Esophagus muscularis mucosa (tissue), 4 donors: Measurements from ENCODE around the gene OR51S1.

ENCODE experiments used
- CTCF ChIP-seq, 3 experiments: fragments of 200-600 bp in 2 of 3; fragments of 450-650 bp in 1 of 3; sonication (generic) in 2 of 3; IDR thresholded peaks; one replicate each; pipeline ENCODE4 v1.5.1; 2017 to 2019; ENCODE audit warnings: antibody characterized with exemption in 3 of 3, mild to moderate bottlenecking in 2 of 3, moderate library complexity in 1 of 3
- EP300 ChIP-seq: sonication (generic); formaldehyde crosslinking; IDR thresholded peaks from one replicate; pipeline ENCODE4 v1.6.1; 2017; ENCODE audit warnings: antibody characterized with exemption
- POLR2A ChIP-seq: fragments of 450-650 bp; IDR thresholded peaks from one replicate; pipeline ENCODE4 v1.6.1; 2017; ENCODE audit warnings: antibody characterized with exemption, moderate library complexity, mild to moderate bottlenecking, low read depth

GRCh38 chr11:4804280-4804679 lies 44.7 kb downstream of the OR51S1 start, which contains the start of gene OR52R1:
- TF ChIP-seq CTCF (IDR thresholded peaks at IDR 0.05) = no peak
- TF ChIP-seq EP300 = no peak
- no peak for TF ChIP-seq POLR2A
